HG02885 (cell line): Measurements from ENCODE around the gene PSTK.

ENCODE experiments used
- ATAC-seq: cut with Tn5 transposase; IDR thresholded peaks from one replicate; pipeline ENCODE4 v1.9.1; 2021; ENCODE audit warnings: mild to moderate bottlenecking; ENCODE audit not compliant: unreplicated experiment, poor library complexity

The PSTK gene

GRCh38 chr10:123017421-123018165 lies 37.4 kb downstream of the PSTK start:
- ATAC-seq = no peak

GRCh38 chr10:123018531-123018930 lies 38.3 kb downstream of the PSTK start:
- ATAC-seq = no peak

GRCh38 chr10:123019264-123019663 lies 39.1 kb downstream of the PSTK start:
- no peak for ATAC-seq

DNA sequence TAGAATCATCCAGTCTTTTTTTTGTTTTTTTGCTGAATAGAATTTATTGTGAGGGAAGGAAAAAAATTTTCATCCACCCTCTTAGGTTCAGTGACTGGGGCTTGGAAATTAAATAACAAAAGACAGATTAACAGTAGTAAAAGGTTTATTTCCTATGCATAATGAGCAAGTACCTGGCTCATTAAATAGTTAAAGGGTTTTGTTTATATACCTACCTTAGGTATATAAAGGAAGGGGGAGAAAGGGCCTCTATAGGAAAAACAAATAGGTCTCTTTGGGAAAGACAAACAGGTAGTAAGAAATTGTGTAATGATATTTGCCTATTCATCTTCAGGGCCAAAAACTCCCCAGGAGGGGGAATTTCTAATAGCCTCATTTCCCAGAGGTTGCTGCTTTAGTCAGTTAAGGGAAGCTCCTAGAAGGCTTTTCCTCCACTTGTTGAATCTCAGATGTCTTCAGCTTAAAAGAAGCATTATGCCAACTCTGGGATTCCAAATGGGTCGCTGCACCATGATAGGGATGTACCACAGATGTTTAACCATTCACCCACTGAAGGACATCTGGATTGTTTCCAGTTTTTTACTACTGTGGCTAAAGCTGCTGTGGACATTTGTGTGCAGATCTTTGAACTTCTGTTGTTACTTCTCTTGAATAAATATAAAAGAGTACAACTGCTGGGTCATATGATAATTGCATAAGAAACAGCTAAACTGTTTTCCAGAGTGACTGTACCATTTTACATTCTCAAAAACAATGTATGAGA lies 39.9 kb downstream of the PSTK start:
- ATAC-seq = no peak

GRCh38 chr10:123021517-123021916 lies 41.3 kb downstream of the PSTK start:
- no peak for ATAC-seq

DNA sequence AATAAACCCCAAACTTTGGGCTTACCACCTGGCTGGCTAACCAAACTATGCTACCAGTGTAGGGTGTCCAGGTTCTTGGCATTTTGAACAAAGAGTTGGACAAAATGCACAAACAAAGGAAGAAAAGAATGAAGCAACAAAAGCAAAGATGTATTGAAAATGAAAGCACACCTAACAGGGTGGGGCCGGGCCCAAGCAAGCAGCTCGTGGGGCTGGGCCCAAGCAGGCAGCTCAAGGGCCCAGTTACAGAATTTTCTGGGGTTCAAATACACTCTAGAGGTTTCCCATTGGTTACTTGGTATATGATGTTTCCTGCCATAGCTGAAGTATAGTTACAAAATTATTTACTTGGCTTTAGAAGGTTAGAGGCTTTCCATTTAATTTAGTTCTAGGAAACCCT lies 44.3 kb downstream of the PSTK start:
- no peak for ATAC-seq

- no peak for ATAC-seq
These were observed 46.1 kb downstream of the PSTK start for GRCh38 chr10:123026302-123026701.

GRCh38 chr10:123027861-123028260 lies 47.7 kb downstream of the PSTK start:
- ATAC-seq = no peak

DNA sequence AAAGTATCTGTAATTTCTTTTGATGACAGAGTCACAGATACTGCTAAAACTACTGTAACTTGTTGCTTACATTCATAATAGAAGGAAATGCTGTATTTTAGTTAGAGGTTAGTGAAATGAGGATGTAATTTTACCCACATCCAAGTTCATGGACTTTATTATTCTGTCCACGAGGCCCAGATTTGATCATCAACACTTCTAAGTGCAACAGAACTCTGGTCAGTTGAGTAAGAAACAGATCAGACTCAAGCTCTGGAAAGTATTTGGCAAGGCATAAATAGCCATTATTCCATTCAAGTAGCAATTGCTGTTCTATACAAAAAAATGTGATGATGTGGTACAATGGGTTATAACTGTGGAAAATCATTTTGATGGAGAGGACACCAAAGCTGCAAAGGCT lies 50.9 kb downstream of the PSTK start:
- no peak for ATAC-seq

GRCh38 chr10:123034332-123034731 lies 54.1 kb downstream of the PSTK start:
- ATAC-seq = no peak

- ATAC-seq = no peak
These were observed 55.4 kb downstream of the PSTK start for GRCh38 chr10:123035467-123036086.

DNA sequence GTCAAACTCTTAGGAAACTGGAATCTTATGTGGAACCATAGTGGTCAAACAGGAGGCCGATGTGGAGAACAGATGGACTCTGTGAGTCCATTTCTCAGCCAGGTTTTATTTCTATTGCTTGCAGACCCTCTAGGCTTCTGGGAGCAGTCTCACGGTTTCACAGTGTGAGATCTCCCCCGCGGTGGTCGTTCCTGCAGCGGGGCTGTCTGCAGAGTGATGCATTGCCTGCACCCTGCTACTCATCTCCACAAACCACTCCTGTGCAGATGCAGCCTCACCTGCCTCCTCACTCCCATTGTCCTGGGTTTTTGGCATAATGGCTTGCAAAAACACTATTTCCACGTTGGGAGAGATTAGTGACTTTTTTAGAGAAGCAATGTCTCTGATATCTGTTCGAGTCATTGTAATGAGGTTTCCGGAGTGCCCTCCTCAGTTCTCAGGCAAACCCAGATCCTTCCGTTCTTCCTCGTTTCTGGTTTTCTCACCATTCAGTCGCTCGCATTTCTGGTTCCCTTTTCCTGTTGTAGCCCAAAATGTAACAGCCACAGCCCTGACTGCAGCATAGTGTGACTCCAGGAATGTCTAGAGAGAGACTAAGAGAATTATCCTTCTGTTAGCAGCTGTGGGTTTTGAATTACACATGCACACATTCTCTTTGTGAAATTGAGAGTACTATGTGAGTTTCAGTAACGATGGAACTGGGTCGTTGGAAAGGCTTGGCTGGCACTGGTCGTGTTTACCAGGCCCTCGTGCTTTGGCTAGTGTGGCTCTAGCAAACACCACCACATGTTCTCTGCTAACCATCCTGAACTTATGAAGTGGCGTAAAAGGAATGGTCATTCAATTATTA lies 58.8 kb downstream of the PSTK start:
- ATAC-seq = no peak

- no peak for ATAC-seq
These were observed 59.4 kb downstream of the PSTK start for GRCh38 chr10:123039632-123039930.
